Stimulated activated CD8-positive, alpha-beta memory T cell treated with anti-CD3 and anti-CD28 coated beads, Interleukin-7, amount 100 ng/mL, for 24 hours (primary cell): Measurements from ENCODE around the gene RNASE7.

Source experiments
- DNase-seq: peaks from one replicate; pipeline ENCODE4 v3.0.0-alpha.2; 2020; ENCODE audit warnings: low read depth

Gene RNASE7

DNA sequence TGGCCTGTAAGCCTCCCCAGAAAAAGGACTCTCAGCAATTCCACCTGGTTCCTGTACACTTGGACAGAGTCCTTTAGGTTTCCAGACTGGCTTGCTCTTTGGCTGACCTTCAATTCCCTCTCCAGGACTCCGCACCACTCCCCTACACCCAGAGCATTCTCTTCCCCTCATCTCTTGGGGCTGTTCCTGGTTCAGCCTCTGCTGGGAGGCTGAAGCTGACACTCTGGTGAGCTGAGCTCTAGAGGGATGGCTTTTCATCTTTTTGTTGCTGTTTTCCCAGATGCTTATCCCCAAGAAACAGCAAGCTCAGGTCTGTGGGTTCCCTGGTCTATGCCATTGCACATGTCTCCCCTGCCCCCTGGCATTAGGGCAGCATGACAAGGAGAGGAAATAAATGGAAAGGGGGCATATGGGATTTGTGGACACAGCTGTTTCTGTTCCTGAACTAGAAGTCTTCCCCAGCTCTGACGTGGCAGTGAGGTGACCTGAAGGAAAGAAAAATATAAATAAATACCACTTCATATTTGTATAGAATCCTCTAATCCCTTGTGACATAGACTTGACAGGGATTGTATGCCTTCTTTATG is 1.3 kb downstream of the RNASE7 start:
- DNase-seq: no peak

DNA sequence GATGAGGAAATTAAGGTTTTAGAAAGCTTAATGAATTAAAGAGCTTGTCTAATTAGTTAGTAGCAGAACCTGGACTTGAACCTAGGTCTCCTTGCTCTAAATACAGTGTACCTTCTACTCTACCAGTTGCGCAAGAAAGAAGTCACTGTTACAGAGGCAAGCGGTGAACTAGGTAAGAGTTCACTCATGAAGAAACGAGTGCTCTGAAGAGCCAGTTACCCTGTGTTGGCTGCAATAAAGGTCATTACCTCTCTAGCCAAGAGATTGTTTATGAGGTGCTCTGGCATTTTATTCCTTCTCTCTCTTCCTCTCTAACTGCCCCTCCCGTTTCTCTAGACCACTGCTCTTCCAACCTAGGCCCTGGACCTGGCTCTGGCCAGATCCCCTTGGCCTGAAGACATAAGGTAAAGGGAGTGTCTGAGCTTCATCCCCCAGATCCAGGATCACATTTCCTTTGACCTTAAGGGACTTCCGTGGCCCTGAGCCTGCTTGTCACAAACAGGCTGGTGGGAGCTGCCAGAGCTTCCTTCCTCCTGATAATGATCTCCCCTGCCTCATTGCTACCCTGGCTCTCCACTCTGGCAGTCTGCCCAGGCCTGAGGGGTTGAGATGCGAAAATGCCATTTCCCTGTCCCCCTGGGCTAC is 1.9 kb downstream of the RNASE7 start:
- DNase-seq: no peak

DNA sequence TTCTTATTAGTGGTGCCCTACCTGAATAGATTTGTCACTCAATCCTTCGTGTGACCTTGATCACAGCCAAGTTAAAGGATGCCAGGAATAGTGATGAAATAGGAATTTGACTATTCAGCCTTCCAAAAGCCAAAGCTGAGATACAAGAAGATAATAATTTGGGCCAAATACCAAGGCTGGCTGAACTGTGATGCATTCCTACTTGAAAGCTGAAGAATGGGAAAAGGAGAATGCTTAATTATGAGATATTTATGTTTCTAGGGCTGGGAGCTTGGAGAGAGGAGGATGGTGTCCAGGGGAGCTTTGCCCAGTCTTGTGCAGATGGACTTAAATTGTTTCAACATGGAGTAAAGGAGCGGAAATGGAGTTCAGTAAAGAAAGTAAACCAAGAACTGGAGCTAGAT is 5.2 kb downstream of the RNASE7 start:
- no peak for DNase-seq

DNA sequence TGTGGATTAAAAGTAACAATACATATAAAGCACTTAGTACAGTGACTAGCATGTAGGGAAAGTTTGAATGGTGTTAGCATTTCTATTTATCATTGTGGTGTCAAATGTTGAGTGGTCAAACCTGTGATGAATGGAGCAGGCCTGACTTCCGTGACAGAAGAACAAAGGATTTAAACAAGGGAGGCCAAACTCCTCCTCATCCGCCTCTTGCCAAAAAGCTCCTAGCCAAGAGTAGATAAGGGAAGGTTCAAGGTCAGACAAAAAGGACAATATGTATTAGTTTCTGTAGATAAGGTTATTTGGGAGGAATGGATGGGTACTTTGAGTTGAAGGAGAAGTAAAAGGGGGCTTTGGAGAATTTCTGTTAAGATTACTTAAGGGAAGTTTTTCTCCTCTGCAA is 6.5 kb downstream of the RNASE7 start:
- DNase-seq: no peak

DNA sequence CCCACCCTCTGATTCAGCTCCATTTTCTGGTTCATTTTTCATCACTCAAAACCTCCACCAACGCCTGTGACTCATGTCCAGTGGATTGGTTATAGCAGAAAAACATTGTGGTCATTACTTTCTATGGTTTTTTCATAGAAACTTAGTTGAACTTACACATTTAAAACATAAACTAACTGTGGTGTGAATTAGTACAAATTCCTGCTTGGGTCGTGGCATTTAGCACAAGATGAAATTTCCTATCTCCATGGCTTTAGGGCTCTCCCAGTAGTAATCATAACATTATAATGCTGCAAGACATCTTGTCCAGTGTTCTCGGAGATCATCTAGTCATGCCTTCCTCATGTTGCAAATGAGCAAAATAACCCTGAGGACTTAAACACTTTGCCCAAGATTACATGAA is 7.1 kb downstream of the RNASE7 start:
- no peak for DNase-seq

DNA sequence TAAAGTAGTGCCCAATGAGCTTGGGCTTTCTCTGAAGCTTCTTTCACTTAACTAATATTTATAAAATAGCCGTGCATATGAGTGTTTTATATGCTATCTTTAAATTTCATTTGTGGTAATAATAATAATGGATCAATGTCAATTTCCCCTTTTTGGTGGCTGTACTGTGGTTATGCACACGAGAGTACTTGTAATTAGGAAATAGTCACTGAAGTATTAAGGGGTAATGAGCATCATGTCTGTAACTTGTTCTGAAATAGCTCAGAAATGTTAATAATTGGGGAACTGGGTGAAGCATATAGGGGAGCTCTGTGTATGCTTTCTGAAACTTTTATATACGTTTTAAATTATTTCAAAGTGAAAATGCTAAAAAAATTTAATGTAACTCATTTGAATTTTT is 8.4 kb downstream of the RNASE7 start:
- DNase-seq: no peak

DNA sequence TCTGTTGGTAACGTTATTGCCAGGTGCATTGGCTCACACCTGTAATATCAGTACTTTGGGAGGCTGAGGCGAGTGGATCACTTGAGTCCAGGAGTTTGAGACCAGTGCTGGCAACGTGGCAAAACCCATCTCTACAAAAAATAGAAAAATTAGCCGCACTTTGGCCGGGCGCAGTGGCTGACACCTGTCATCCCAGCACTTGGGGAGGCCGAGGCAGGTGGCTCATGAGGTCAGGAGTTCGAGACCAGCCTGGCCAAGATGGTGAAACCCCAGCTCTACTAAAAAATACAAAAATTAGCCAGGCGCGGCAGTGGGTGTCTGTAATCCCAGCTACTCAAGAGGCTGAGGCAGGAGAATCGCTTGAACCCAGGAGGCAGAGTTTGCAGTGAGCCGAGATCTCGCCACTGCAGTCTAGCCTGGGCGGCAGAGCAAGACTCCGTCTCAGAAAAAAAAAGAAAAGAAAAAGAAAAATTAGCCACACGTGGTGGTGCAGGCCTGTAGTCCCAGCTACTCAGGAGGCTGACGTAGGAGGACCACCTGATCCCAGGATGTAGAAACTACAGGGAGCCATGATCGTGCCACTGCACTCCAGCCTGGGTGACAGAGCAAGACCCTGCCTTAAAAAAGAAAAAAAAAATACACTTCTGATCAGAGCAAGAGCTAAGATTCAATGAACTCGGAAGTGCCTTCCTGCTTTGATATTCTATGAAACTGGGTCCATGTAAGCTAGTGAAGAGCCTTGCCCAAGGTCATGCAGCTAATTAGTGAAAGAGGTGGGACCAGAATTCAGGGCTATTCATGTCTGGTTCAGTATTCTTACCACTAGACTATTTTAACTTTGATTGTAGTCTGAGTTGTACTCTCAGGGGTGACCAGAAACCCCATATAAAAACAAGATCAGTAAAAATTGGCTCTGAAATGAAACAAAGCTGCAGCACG is 11.3 kb downstream of the RNASE7 start:
- no peak for DNase-seq

DNA sequence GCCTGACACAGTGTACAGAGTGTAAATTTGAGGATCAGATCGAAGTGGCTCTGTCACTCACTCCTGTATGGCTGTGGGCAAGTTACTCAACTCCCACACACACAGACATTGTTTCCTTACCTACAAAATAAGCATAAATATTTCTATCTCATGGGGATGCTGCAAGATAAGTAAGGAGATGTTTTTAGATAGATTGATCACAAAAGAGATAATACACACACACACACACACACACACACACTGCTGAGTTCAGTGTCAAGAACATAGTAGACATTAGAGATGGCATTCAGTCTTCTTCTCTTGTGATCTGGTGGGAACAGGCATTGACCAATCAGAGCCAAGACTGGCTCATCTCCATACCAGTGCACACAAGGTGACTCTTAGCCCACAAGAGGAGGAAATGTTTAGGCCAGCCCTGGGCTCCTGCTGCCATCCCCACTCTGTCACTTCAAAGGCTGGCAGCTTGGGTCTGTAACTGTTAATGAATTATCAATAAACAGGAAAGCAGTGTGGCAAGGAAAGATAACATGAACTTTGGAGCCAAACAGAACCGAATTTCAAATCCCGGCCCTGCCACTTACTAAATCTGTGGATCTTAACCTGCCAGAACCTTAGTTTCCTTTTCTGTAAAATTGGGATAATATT is 12.1 kb downstream of the RNASE7 start:
- DNase-seq: no peak

DNA sequence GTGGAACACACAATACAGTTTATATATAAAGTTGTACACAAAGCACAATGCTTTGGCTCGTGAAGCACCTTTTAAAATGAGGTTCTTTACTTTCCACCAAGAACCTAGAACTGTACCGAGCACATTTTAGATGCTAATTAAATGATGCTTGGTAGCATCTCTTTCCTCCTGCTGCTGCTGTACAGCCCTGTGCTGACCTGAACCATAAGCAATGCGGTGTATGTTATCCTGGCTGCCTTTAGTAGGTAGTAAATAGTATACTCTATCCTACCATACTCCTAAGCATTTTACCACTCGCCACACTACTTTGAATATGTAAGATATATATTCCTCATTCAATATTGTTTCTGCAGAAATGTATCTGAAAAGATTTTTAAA is 12.6 kb downstream of the RNASE7 start:
- DNase-seq: no peak

DNA sequence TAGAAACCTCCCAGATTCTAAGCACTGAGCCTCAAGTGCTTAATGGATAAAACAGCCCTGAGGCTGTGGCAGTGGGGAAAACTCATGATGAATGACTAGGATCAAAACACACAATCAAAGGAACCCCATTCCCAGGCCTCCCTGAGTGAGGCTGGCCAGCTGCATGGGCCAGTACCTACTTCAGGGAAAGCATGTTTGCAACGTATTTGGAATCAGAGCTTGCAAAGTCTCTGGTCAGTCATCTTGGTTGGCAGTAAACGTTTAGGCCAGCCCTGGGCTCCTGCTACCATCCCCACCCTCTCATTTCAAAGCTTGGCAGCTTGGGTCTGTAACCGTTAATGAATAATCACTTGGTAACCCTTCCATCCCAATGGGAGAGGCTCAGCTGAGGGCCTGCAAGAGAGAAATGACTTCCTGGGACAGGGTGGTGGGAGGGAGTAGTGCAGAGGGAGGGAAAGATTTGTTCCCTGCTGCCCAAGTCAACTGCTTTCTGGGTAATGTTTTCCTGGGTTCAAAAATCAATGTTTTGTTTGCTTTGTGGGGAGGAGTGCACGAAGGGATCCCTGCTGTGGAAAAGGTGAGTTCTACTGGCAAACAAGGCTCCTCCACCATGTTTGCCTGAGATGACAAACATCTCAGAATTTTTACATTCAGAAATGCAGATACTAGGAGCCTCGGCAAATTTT is 13.4 kb downstream of the RNASE7 start:
- no peak for DNase-seq

DNA sequence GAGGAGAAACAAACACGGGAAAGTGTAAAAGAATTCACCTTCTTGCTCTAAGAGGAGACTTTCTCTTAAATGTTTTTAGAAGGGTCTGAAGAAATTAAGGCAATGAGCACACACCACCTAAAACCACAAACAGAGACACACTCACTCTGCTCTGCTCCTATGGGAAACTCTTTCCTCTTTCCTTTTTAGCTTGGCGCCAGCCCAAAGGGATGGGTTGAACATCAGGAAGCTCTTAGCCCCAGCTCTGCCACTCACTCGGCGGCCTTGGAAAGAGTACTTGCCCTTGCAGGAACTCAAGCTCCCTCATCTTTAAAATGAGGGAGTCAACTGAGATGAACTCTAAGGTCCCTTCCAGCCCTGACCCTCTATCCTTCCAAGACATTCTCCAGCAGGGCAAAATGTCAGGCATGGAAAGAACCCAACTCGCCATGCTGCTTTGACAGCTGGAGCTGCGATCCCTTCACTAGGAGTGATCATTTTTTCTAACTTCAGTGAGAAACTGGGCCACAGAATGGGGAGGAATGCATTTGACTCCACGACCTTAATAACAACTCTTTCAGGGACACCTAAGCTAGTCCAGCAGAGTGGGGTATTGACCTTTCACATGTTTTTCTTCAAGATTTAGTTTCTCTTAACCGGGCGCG is 14.5 kb downstream of the RNASE7 start:
- DNase-seq: no peak

DNA sequence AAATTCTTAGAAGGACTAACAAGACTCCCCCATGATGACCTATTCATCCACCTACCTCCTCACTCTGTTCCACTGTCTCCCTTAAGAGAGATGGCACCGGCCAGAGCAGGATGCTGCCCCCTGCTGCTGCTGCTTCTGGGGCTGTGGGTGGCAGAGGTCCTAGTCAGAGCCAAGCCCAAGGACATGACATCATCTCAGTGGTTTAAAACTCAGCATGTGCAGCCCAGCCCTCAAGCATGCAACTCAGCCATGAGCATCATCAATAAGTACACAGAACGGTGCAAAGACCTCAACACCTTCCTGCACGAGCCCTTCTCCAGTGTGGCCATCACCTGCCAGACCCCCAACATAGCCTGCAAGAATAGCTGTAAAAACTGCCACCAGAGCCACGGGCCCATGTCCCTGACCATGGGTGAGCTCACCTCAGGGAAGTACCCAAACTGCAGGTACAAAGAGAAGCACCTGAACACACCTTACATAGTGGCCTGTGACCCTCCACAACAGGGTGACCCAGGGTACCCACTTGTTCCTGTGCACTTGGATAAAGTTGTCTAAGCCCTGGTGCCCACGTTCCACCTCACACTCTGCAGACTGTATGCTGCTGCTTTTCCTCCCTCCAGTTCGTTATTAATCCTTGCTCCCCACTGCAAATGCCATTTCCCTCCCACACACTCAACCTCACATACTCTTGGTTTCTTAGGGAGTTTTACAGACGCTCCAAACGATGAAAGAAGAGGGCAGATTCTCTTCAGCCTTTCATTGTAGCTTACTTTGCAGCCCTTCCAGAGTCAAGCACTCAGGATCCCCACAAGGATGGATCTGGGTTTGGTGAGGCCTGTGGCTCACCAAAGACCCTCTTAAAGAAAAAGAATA is 15.9 kb downstream of the RNASE7 start, which contains the start of gene RNASE8:
Gene RNASE8, plus strand, starts transcription at position 20 of the 873 bp plus-strand sequence. Its CDS starts 71 bp downstream, at position 91.
- DNase-seq: no peak

DNA sequence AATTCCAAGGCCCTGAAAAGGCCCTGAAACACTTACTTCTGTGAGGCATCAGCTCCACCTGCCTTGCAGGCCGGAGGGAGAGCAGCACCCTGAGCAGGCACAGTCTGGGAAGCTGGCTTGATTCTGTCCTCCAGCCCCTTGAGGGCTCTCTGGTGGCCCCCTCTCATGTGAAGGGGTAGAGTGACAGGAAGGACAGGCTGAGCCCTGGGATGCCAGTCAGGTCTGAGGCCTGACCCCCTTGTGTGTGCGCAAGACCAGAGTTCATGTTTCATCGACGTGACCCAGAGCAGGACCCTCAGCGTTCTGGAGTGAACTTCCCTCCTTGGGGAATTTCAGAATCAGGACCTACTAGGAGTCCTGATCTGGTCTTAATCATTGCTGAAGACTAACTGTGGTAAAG is 16.7 kb downstream of the RNASE7 start:
- DNase-seq: no peak

DNA sequence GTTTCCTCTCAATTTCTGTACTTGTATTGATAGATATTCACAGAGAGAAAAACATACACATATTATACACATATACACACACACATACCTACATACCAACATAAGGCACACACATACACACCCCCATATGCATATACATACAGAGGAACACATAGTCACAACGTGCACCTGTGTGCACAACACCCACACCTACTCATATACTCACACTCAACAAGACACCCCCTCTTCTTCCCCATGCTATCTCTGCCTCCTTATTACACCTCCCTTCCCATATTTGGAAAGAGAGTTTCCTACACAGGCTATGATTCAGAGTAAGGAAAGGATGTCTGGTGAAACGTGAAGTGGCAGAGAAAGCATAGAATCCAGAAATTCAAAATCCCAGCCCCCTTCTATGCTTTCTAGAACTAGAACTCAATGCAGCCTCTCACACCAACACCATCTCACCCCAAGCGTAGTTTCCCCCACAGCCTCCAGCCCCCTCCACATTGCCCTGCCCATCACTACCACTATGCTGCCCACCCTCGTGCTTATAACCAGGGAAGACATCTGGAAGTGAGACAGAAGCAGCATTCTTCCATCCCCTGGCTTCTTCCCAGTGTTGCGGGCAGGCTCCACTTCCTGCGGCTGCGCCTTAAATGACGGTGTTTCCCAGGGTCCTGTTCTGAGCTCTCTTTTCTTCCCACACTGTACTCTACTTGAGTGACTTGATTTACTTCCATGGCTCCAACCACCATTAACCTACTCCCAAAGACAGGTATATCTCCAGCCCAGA is 17.9 kb downstream of the RNASE7 start:
- no peak for DNase-seq

DNA sequence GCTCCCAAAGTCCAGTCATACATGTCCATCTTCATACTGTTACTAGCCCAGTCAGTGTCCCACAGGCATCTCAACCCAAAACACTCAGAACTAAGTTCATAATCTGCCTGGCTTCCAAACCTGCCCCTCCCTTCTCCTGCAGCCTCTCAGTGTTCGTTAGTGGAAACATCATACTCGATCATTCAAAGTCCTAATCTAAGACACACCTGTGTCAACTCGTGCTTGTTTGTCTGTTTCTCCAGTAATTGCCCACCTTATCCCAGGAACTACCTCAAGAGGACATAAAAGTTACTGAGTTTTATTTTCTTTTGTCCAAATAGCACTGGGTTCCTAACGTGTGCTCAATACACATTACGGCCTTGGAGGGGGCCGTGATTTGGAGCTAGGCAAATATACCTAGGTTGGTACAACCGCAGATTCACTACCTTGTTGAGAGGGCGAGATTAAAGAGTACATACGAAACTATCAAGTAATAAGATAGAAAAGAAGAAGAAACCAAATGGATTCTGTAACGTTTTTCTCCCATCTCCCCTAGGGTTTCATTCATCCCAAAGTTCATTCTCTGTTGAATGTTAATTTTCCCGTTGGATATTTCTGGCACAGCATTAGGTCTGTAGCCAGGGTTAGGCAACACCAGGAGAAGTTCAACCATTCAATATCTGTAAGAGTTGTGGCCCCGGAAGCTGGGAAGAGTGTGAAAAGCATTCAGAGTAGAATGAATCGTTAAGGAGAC is 18.6 kb downstream of the RNASE7 start:
- no peak for DNase-seq

DNA sequence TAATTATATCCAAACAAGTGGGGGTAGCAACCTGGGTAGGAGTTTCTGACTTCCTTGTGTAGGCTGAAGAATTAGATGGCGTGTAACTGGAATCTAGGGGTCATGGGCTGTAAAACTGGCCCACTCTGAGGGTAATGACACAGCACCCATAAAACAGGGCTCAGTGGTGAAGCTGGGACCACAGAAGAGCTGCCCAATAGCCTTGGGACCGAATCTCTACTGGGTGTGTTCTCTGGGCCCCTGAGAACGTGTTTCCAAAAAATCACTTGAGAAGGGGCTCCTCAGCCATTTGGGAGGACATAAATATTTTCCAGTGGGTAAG is 19.1 kb downstream of the RNASE7 start:
- DNase-seq: no peak

DNA sequence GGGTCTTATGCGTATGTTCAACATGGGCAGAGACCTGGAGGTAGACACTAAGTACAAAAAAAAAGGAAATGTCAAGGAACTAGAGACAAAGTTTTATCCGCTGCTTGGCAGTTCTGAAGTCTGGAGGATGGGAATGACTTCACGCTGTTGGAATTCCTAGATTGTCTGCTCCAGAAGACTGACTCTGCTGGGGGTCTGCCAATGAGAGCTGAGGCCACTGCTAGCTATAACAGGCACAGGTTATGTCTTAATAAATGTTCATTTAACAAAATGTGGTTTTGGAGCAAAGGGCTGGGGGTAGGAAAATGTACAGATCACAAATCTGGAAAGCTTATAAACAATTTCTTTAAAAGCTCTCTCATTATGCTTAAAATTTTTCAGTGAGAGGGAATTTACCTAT is 21.3 kb downstream of the RNASE7 start:
- DNase-seq: no peak

DNA sequence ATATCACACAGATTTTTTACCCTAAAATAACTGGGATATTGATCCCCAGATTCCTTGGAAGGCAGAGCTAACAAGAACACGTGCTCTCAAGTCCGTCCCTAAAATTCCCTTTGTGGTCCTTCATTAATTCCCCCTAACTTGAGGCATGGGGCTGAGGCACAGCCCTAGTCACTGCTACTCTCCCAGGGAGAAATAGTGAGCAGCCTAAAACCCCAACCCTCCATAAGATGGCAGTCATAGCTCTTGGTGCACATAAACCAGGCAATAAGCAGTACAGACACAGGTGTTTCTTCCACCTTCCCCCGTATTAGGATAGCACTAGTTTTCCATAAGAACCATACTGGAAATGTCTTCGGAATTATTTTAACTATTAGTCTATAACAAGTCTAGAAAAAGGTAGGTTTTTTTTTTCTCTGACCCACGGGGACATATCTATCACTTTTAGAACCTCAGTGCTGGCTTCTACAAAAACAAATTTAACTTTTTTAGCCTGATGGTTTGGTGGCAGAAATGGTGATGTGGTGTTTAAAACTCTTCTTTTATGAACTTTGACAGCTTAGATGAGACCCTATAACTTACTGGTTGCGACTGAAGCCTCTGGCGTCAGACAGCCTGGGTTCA is 24.8 kb downstream of the RNASE7 start:
- no peak for DNase-seq
